B cell (primary cell): Measurements from ENCODE around the gene PAPLN.

Experiments
- CTCF ChIP-seq: fragments of 200-600 bp; IDR thresholded peaks from one replicate; pipeline ENCODE4 v1.8.0; 2022; ENCODE audit warnings: antibody characterized with exemption, mild to moderate bottlenecking
- EZH2 ChIP-seq: IDR thresholded peaks from 2 replicates; pipeline ENCODE4 v1.6.1; 2012; ENCODE audit warnings: borderline replicate concordance, low read depth, mild to moderate bottlenecking, moderate library complexity, low read length; ENCODE audit not compliant: insufficient read depth, poor library complexity, severe bottlenecking

- no peak for TF ChIP-seq CTCF
- no peak for TF ChIP-seq EZH2
These were observed 21.7 kb downstream of the PAPLN start for GRCh38 chr14:73258845-73259611.
